Activated CD8-positive, alpha-beta T cell treated with anti-CD3 and anti-CD28 coated beads for 36 hours (primary cell): ENCODE measurements around the gene MSRB1. TPM values are rescaled to one million over a fixed set of nuclear protein-coding genes. Genes with fewer than 3 reads are reported as not detected.
A peak's percentile ranks its signal among the peaks of the same experiment; 100 is the strongest.
"Not testable (repeated sequence)": the region's sequence is repeated elsewhere in the genome, so short reads cannot be mapped to it uniquely, and the experiment has no call there.

Experiments
- ATAC-seq: fragments of 200-7000 bp; cut with Tn5 transposase; one replicate; pipeline ENCODE4 v1.10.0; 2021; ENCODE audit warnings: mild to moderate bottlenecking, moderate library complexity
- CTCF ChIA-PET: fragments of 350-600 bp; sonication (Branson Sonifier 250); formaldehyde crosslinking; loops from one replicate; lab custom pipeline; 2021; ENCODE audit warnings: antibody characterized with exemption; lab: Charles Lee
- POLR2A ChIA-PET: fragments of 350-600 bp; sonication (Branson Sonifier 250); formaldehyde crosslinking; loops from one replicate; lab custom pipeline; 2021; ENCODE audit warnings: antibody characterized with exemption; lab: Charles Lee
- DNase-seq: peaks from one replicate; pipeline ENCODE4 v3.0.0-alpha.2; 2020
- H3K27ac Mint-ChIP-seq: one replicate; pipeline ENCODE4 v1.8.0; 2021; ENCODE audit warnings: mild to moderate bottlenecking, mixed read lengths
- H3K27me3 Mint-ChIP-seq: one replicate; pipeline ENCODE4 v1.8.0; 2021; ENCODE audit warnings: mixed read lengths
- H3K36me3 Mint-ChIP-seq: one replicate; pipeline ENCODE4 v1.8.0; 2021; ENCODE audit warnings: low read depth, mixed read lengths
- H3K4me1 Mint-ChIP-seq: one replicate; pipeline ENCODE4 v1.8.0; 2021; ENCODE audit warnings: low read depth, mixed read lengths
- H3K4me3 Mint-ChIP-seq: one replicate; pipeline ENCODE4 v1.8.0; 2021; ENCODE audit warnings: mild to moderate bottlenecking, moderate library complexity, mixed read lengths
- H3K9me3 Mint-ChIP-seq: one replicate; pipeline ENCODE4 v1.8.0; 2021; ENCODE audit warnings: mixed read lengths
- intact Hi-C: fragments of 100-400 bp; cut with micrococcal nuclease; formaldehyde crosslinking; loops from one replicate; pipeline ENCODE4 v1.10.0; 2022
- total RNA-seq, 2 experiments: library from RNA; stranded (reverse); gene quantifications; one replicate each; pipeline ENCODE4 v1.2.3, GENCODE V29; 2021
- TF ChIP-seq, protein P1 (sequence below): fragments of 200-600 bp; IDR thresholded peaks from one replicate; pipeline ENCODE4 v1.8.0; 2022; ENCODE audit warnings: antibody characterized with exemption, mild to moderate bottlenecking

MSRB1 gene
- total RNA-seq, 2 experiments from 2014 or later, result 15.5 to 18.1 TPM

- Mint-ChIP-seq H3K4me3 (peak overlapping the region; percentile 98), H3K4me1 (peaks cover 31% of the 10 kb centered on the region), H3K27ac (peak overlapping the region; percentile 96), H3K27me3 (no peaks in the 10 kb centered on the region), H3K9me3 (no peaks in the 10 kb centered on the region), H3K36me3 (peaks cover 49% of the 10 kb centered on the region)
- ATAC-seq (no peak), DNase-seq (peak; percentile 31)
- intact Hi-C loops, result no loop called here
- TF ChIP-seq, protein P1, sequence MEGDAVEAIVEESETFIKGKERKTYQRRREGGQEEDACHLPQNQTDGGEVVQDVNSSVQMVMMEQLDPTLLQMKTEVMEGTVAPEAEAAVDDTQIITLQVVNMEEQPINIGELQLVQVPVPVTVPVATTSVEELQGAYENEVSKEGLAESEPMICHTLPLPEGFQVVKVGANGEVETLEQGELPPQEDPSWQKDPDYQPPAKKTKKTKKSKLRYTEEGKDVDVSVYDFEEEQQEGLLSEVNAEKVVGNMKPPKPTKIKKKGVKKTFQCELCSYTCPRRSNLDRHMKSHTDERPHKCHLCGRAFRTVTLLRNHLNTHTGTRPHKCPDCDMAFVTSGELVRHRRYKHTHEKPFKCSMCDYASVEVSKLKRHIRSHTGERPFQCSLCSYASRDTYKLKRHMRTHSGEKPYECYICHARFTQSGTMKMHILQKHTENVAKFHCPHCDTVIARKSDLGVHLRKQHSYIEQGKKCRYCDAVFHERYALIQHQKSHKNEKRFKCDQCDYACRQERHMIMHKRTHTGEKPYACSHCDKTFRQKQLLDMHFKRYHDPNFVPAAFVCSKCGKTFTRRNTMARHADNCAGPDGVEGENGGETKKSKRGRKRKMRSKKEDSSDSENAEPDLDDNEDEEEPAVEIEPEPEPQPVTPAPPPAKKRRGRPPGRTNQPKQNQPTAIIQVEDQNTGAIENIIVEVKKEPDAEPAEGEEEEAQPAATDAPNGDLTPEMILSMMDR, result no peak
- ChIA-PET POLR2A (interaction anchor here (0.7 to 14.3 kb wide), 24 partner anchors 10 to 250 kb away, joined by 3 to 505 read pairs (median 4); partner anchors contain the start of genes EME2, GFER, MRPS34 and MSRB1), CTCF (interaction anchor here (1.0 to 1.4 kb wide), 2 partner anchors 19 to 38 kb away, joined by 3 to 4 read pairs; partner anchors contain the start of gene GFER)
Observed at GRCh38 chr16:1965396-1966001, 22.5 kb upstream of the MSRB1 start.

DNA sequence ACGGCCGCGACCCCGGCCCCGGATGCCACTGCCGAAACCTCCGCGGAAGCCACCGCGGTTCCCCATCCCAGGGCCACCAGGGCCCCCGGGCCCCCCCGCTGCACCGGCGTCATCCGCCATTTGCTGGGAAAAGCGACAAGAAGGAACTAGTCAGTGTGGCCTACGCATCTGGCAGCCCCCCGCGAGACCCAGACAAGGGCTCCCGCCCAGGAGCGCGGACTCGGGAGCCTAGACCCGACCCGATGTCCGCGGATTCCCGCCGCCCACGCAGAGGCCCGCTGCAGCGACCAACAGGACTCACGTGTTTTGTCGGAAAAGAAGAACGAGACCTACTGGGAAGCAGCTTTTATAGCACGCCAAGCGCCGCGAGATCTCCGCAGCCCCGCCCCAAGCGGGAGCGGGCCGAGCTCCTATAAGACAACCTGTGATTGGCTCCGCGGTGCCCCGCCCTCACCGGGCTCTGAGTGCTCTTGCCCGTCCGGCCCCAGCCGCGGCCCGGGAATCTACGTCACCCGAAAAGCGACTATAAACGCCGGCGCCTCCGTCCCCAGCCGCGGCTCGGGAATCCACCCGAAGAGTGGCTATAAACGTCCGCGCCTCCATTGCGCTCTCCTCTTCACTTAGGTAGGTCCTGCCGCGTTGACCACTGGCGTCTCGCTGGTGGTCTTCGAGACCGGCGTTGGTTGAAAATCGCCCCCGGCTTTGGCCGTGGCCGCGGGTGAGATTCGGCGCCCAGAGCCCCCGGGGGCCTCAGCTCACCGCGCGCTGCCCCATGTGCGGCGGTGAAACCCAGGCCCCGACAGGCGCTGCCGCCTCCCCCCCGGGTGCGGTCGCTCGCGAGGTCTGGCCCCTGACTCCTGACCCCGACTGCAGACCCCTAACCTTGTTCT is 21.8 kb upstream of the MSRB1 start, which contains the start of gene RPS2:
Gene RPS2, minus strand, starts transcription at position 321 of the 890 bp plus-strand sequence. Its CDS starts 201 bp downstream, at position 120.
- Mint-ChIP-seq H3K9me3 (no peaks in the 10 kb centered on the region), H3K27ac (peak within 1 kb of the TSS; percentile 96), H3K4me3 (peak within 1 kb of the TSS; percentile 98), H3K4me1 (peaks cover 33% of the 10 kb centered on the region), H3K27me3 (no peaks in the 10 kb centered on the region), H3K36me3 (peaks cover 55% of the 10 kb centered on the region)
- ChIA-PET CTCF (interaction anchor here (0.9 to 1.4 kb wide), 4 partner anchors 18 to 191 kb away, joined by 3 to 4 read pairs (median 3); partner anchors contain the start of genes GFER and TRAF7), POLR2A (interaction anchor here (0.6 to 14.3 kb wide), 35 partner anchors 10 to 803 kb away, joined by 3 to 505 read pairs (median 3); partner anchors contain the start of genes GFER, MEIOB, MSRB1 and NME3)
- peak; percentile 87 for ATAC-seq
- intact Hi-C loops, result no loop called here
- peak; percentile 99 for DNase-seq
- TF ChIP-seq, protein P1, result no peak

DNA sequence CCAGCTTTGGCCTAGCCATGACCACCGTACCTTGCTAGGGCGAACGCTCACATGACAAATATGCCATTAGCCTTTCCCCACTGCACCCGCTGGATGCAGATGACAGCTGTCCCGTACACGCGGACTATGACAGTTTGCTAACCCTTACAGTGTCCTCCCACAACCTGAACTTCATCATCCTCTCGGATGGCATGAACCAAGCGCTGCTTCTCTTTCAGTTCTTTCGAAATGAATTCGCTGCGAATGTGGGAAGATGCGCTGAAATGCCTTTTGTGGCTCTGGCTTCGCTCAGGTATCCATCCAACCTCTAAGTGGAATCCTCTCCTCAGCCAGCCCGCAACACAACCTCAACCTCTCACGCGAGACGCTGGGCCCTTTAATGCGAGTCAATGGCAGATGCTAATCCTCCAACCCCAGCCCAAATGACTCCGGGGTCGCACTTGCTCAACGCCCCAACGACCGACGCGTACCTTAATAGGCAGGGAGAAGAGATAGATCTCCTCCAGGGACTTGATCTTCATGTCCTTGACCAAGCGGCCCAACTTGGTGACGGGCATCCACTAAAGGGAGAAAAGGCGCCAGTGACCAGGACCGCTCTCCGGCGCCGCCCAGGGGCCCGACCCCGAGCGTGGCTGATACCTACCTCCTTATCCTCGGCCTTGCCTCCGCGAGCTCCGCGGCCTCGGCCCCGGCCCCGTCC is 21.0 kb upstream of the MSRB1 start:
- DNase-seq, result peak; percentile 40
- ATAC-seq, result no peak
- TF ChIP-seq, protein P1, result no peak
- peaks cover 56% of the 10 kb centered on the region for H3K36me3 Mint-ChIP-seq
- peak overlapping the region; percentile 96 for H3K27ac Mint-ChIP-seq
- H3K27me3 Mint-ChIP-seq, result no peaks in the 10 kb centered on the region
- ChIA-PET POLR2A (interaction anchor here (0.5 to 14.3 kb wide), 29 partner anchors 9 to 804 kb away, joined by 3 to 505 read pairs (median 4); partner anchors contain the start of genes GFER, MEIOB, MSRB1 and NOXO1), CTCF (interaction anchor here (0.9 to 1.4 kb wide), 3 partner anchors 17 to 192 kb away, joined by 3 to 4 read pairs (median 3); partner anchors contain the start of genes GFER and TRAF7)
- H3K4me3 Mint-ChIP-seq, result peak overlapping the region; percentile 98
- no peaks in the 10 kb centered on the region for H3K9me3 Mint-ChIP-seq
- intact Hi-C loops, result no loop called here
- peaks cover 36% of the 10 kb centered on the region for H3K4me1 Mint-ChIP-seq

GRCh38 chr16:1962161-1963153 is 19.5 kb upstream of the MSRB1 start:
- H3K27me3 Mint-ChIP-seq, H3K9me3 Mint-ChIP-seq, CTCF ChIA-PET, intact Hi-C loops, ATAC-seq: not testable (repeated sequence)
- H3K27ac Mint-ChIP-seq, result peak overlapping the region; percentile 96
- POLR2A ChIA-PET, result interaction anchor here (0.6 to 14.3 kb wide), 11 partner anchors 9 to 396 kb away, joined by 3 to 505 read pairs (median 9); partner anchors contain the start of genes FAHD1, GFER, MSRB1 and NOXO1
- H3K4me3 Mint-ChIP-seq, result peak overlapping the region; percentile 98
- peaks cover 56% of the 10 kb centered on the region for H3K36me3 Mint-ChIP-seq
- peaks cover 37% of the 10 kb centered on the region for H3K4me1 Mint-ChIP-seq
- peak; percentile 13 for DNase-seq
